Measurements from ENCODE around the gene ARL8B.
"Not testable (repeated sequence)": the region's sequence is repeated elsewhere in the genome, so short reads cannot be mapped to it uniquely, and the experiment has no call there.

ARL8B gene

GRCh38 chr3:5147152-5147551, 25.1 kb downstream of the ARL8B start:
- DNase-seq: not testable (repeated sequence)

DNA sequence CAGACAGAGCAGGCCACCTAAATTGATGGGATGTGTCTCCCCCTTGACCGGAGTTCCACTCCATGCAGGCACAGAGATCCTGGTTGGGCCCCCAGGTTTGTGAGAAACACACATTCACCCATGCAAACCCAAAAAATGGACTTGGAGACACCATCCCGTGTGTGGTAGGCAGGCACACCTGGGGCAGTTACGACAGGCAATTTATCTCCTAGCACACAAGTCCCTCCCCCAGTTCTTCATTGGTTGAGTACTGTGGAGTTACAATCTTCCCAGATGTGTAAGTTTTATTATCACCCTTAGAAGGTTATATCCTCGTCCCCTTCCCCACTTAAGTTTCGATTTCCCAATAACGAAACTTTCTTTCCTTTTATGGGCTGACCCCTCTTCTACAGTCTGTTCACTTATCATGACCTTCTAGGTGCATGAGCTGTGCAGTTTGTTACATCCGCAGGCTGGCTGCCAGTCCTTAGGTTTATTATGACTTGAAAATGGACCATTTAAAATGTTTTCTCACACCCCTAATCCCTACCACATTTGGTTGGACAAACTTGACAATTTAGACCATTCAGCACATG, 27.3 kb downstream of the ARL8B start:
- DNase-seq: no peak

DNA sequence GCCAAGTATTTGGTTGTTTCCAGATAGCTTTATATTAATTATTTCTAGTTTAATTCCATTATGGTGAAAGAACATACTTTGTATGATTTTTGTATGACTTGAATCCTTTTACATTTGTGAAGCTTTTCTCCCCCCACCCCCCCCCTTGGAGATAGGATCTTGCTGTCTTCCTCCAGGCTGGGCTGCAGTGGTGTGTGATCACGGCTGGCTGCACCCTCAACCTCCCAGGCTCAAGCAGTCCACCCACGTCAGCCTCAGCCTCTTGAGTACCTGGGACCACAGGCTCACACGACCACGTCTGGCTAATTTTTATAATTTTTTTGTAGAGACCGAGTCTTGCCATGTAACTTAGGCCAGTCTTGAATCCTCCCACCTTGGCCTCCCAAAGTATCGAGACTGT, 29.5 kb downstream of the ARL8B start:
- DNase-seq: no peak

DNA sequence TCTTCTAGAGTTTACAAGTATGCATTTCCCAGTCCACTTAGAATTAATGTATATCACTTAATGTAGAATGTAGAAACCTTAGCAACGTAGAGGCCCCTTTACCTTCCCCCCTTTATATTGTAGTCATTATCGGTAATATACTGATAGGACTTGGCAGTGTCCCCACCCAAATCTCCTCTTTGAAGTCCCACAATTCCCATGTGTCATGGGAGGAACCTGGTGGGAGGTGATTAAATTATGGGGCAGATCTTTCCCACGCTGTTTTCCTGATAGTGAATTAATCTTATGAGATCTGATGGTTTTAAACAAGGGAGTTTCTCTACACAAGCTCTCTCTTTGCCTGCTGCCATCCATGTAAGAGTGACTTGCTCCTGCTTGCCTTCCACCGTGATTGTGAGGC, 31.0 kb downstream of the ARL8B start:
- DNase-seq: no peak

- no peak for DNase-seq
Measured at GRCh38 chr3:5155241-5155640, 33.1 kb downstream of the ARL8B start.

DNA sequence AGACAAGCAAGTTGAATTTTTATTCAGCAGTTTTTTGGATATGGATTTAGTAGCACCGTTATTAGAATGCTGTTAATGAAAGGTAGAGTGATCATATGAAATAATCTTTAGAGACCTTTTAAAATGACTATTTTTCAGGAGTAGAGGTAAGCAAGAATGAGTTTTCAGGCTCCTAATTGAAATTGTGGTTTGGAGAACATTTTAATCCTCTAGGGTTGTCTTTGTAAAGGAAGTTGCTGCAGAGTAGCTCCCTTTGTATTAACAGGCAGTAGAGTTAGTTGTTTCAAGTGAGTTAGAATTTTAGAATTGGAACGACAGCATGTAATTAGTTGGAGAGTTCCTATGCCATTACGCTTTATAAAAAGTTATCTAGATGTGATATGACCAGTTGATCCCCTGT, 38.2 kb downstream of the ARL8B start:
- DNase-seq: no peak

DNA sequence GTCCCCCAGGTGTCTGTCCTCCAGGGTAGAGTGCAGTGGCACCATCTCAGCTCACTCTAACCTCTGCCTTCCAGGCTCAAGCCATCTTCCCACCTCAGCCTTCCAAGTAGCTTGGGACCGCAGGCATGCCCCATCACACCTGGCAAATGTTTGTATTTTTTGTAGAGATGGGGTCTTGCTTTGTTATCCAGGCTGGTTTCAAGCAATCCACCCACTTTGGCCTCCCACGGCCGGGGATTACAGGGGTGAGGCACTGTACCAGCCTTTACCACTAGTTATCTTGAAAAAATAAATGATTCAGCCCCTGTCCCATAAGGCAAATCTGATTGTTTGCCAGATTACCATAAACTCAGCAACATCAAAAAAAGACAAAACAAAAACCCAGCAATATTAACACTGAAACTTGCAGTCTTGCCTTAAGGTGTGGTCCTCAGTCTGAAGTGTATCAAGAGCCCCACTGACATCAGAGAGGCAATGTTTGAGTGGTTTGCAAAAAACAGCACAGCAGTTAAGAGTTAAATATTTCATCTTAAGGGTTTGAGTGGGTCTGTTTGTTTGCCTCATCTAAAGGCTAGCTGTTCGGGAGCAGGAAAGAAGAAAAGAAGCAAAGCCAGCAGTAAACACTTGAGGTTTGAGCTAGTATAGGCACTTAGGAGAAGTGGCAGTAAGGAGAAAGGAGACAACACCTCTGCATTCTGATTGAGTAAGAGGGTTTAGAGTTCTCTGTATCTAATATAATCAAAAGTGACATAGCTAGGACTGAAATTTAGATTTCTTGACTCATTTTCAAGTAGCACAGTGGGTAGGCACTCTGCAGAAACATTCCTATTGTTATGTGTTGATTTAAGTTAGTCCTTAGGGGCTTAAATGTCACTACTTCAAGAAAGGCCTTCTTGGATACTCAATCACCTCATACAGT, 39.1 kb downstream of the ARL8B start:
- DNase-seq: no peak

GRCh38 chr3:5162102-5162501, 40.0 kb downstream of the ARL8B start:
- no peak for DNase-seq

DNA sequence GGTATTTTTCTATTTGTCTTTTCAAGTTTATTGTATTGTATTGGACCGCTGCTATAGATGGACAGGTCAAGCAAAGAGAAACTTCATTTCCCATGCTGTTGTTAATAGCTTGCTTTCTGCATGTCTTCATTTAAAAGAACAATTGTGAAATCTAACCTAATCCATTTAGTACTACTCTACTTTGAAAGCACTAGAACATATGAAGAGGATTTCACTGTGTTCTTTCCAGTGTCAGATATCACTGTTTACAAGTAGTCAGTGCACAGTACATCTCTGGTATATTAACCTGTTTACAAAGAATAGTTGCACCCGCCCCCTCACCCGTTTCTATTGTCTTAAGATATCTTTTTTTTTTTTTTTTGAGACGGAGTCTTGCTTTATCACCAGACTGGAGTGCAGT, 43.6 kb downstream of the ARL8B start:
- DNase-seq: no peak

GRCh38 chr3:5166846-5167245, 44.8 kb downstream of the ARL8B start:
- no peak for DNase-seq

- DNase-seq: no peak
Measured at GRCh38 chr3:5168110-5168509, 46.0 kb downstream of the ARL8B start.

GRCh38 chr3:5169807-5170206, 47.7 kb downstream of the ARL8B start:
- DNase-seq: no peak

- DNase-seq: no peak
Measured at GRCh38 chr3:5170975-5171374, 48.9 kb downstream of the ARL8B start.

DNA sequence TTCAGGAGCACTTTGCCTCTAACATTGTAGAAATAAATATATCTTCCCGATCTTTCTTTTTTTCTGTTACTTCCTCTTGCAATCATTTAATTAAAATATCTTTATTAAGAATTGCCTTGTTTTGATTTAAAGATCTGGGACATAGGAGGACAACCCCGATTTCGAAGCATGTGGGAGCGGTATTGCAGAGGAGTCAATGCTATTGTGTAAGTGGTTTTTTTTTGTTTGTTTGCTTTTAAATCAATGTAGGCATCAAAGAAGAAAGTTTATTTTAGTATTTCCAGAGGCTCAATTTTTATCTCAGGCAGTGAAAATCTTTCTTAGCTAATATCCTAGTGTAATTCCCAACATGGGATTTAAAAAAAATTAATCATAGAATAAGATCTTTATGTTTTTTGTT, 49.9 kb downstream of the ARL8B start:
- no peak for DNase-seq

- DNase-seq: not testable (repeated sequence)
Measured at GRCh38 chr3:5179036-5179435, 56.9 kb downstream of the ARL8B start.

- DNase-seq: no peak
Measured at GRCh38 chr3:5181469-5182141, 59.5 kb downstream of the ARL8B start.

DNA sequence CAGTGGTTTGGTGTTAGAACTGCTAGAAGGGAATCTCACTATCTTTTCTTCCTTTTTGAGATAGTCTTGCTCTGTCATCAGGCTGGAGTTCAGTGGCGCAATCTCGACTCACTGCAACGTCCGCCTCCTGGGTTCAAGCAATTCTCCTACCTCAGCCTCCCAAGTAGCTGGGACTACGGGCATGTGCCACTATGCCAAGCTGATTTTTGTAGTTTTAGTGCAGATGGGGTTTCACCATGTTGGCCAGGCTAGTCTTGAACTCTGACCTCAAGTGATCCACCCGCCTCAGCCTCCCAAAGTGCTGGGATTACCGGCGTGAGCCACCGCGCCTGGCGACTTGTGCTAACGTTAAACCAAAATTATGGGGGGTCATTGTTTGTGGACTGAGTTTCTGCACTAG, 61.6 kb downstream of the ARL8B start:
- DNase-seq: not testable (repeated sequence)

GRCh38 chr3:5184499-5184898, 62.4 kb downstream of the ARL8B start:
- DNase-seq: no peak

DNA sequence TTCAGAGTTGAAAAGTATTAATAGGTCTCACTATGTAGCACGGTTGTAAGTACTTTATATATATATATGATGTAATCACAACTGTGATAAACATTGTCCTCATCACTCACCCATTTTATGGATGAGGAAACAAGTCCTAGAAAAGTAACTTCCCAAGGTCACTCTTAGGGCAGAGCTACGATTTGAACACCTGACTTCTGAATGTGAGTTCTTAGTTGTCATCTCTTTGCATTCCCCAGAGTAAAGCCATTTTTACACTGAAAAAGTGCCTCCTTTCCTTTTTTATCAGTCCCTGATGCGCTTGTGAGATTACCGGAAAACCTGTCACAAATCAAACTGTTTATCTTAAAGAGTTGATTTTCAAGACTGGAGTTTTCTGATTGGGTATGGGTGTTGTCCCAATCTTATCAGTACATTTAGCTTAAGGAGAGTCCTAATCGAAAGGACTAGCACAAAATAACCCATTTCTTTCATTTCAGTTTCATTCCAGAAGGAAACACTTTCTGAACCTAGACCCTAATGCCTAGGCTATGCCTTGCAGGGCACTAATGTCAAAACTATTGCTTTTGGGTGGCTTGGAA, 63.1 kb downstream of the ARL8B start:
- DNase-seq: no peak

GRCh38 chr3:5186089-5186857, 64.2 kb downstream of the ARL8B start:
- DNase-seq: no peak

- no peak for DNase-seq
Measured at GRCh38 chr3:5186858-5187155, 64.7 kb downstream of the ARL8B start.

GRCh38 chr3:5187156-5187919, 65.2 kb downstream of the ARL8B start, which contains the start of gene EDEM1:
EDEM1 (plus strand) TSS chr3:5187707; CDS start chr3:5187806, 99 bp downstream.
- DNase-seq: peak; percentile 64 to 89
